NCI-H226 (cell line): ENCODE results near the gene IGFL3.
"Not testable (repeated sequence)": the region's sequence is repeated elsewhere in the genome, so short reads cannot be mapped to it uniquely, and the experiment has no call there.

ENCODE experiments used
- DNase-seq: peaks from one replicate; pipeline ENCODE4 v3.0.0-alpha.2; 2015

Gene IGFL3

GRCh38 chr19:46118136-46118535 lies 6.4 kb downstream of the IGFL3 start:
- DNase-seq, result peak; percentile 25

GRCh38 chr19:46116121-46116520 lies 8.4 kb downstream of the IGFL3 start:
- no peak for DNase-seq

- DNase-seq, result peak; percentile 87
Observed at GRCh38 chr19:46115396-46116106, 8.9 kb downstream of the IGFL3 start.

DNA sequence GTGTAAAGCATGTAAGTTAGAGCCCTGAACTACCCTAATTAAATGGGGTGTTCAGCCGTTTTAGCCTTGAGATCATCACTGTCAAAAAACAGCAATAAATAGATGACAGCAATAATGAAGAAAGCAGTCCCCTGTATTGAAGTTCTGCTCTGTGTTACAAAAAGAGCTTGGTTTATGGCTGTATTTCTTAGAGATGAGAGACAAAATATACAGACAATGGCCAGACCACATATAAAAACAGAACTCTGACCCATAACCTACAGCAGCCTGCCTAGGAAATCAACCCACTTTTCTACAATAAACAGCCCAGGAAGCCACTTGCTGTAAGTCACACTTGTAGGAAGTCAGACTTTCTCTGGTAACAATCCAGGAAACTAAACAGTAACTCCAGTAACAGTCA lies 10.8 kb downstream of the IGFL3 start:
- DNase-seq, result no peak

DNA sequence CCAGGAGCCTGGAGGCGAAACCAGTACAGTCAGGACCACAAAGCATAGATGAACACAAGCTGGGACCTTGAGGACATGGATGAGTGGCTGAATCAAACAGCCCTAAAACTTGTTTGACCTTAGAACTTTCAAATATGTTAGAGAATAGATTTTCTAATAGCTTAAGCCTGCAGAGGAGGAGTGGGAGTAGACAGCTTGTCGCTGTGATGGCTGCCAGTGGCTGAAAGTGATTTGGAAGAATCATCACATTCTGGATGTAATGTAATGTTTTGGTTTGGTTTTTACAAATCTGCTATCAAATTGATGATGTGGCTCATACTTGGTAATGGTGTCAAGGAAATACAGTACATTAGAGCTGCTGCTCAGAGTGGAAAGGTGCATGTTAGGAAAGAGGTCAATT lies 12.0 kb downstream of the IGFL3 start:
- DNase-seq, result no peak

DNA sequence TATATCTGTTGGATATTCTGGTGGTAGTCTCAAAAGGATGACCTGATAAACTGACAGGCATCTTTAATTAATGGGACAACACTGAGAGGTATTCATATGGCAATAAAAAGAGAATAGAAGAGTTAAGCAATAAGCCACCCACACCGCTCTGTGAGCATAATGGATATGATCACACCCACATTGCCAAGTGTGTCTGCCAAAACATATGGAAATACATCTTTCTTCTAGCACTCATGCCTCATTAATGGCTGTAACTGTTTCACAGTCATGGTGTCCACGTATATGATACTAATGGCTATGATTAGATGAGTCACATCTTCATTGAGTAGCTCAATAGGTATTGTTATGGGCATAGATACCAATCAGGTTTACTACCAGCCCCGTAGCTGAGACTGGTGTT lies 13.1 kb downstream of the IGFL3 start:
- DNase-seq, result no peak

GRCh38 chr19:46109876-46110275 lies 14.6 kb downstream of the IGFL3 start:
- DNase-seq, result no peak

- DNase-seq, result peak; percentile 84
Observed at GRCh38 chr19:46107371-46107770, 17.1 kb downstream of the IGFL3 start.

GRCh38 chr19:46102333-46102732 lies 22.2 kb downstream of the IGFL3 start:
- DNase-seq, result not testable (repeated sequence)

GRCh38 chr19:46101293-46101692 lies 23.2 kb downstream of the IGFL3 start:
- DNase-seq, result no peak

GRCh38 chr19:46100344-46100743 lies 24.1 kb downstream of the IGFL3 start:
- DNase-seq, result no peak

DNA sequence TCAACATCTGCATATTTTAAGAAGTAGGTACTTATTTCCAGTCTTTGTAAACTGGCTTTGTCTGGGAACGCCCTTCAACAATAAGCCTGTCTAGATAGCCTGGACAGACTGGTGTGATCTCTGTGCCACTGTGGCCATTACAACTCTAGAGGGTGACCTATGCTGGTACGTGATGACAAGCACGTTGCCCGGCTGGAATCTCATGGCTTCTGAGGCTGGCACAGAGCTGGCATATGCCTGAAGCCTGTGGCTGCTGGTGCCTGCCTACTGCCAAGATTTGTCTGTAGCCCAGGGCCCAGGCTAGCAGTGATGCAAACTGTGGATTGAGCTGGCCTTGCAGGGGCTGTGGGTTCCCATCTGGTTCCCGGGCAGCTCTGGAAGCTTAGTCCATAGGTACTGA lies 34.0 kb downstream of the IGFL3 start:
- DNase-seq, result no peak

DNA sequence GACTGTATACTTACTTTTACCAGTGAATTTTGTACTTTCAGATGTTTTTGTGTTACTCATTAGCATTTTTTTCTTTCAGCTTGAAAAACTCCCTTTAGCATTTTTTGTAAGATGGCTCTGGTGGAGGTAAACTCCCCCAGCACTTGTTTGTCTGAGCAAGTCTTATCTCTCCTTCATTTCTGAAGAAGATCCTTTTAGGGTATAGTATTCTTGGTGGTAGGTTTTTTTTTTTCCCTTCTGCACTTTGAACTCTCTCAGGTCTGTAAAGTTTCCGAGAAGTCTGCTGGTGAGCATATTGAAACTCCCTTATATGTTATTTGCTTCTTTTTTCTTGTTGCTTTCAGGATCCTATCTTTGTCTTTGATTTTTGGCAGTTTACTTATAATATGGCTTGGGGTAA lies 35.1 kb downstream of the IGFL3 start:
- no peak for DNase-seq

DNA sequence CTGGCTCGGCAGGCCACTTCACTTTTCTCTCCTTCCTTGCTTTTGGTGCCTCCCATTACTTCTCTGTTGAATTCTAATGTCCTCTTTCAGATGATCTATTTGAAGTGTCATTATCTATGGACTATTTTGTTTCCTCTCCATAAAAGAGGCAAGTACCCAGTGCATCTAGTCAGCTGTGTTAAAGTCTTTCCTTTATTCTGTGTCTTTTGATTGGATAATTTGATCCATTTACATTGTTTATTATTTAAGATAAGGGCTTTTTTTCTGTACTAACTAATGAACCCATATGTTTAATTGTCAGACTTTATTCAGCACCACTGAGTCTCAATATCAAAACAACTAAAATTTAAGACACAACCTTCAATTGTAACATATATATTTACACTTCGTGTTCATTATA lies 36.4 kb downstream of the IGFL3 start:
- DNase-seq, result no peak

- no peak for DNase-seq
Observed at GRCh38 chr19:46085888-46086287, 38.6 kb downstream of the IGFL3 start.

DNA sequence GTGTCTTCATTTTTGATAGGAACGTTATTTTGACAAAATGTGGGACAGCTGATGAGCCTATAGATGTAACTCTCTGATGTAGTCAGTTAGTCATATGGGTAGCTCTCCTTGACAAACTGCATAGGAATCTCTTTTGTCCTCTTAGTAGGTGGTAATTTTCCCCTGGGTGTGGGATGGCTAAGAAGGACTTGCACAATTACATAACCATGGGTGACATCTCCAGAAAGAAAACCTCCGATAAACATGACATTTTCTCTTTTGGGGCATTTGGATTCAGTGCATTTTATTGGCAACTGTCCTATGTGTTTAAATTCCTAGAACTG lies 41.8 kb downstream of the IGFL3 start:
- peak; percentile 29 for DNase-seq

DNA sequence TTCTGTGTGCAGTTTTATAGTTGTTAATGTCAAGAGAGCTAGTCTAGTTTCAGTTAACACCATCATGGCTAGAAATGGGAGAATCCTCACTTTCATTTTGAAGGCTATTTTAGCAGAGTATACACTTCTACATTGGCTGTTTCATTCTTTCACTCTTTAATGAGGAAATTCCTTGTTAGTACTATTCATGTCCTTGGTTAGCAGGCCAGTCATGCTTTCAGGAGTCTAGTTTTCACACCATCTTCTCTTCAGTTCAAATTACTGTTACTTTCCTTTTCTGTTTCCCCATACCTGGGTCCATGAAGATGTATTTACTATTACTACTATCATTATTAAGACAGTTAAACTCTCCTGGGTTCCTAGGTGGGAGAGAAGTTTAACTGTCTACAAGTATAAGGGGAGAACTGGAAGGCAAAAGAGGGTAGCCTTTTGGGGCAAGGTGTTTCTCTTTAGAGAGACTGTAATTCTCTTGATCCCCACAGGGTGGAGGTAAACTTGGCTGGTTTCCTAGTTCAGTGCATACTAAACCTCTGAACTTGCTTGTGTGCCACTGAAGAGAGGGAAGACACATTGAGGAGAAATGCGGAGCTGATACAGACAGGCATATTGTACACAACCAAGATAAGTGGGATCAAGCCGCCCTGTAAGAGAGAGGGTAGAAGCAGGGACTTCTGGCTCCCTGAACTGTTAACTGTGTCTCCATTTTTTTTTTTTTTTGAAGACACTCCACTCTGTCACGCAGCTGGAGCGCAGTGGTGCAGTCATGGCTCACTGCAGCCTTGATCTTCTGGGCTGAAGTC lies 42.4 kb downstream of the IGFL3 start:
- DNase-seq, result peak; percentile 53

GRCh38 chr19:46080561-46080960 lies 43.9 kb downstream of the IGFL3 start:
- peak; percentile 95 for DNase-seq

GRCh38 chr19:46079576-46079975 lies 44.9 kb downstream of the IGFL3 start:
- DNase-seq, result no peak

GRCh38 chr19:46078573-46079332 lies 45.7 kb downstream of the IGFL3 start:
- peak; percentile 22 for DNase-seq

DNA sequence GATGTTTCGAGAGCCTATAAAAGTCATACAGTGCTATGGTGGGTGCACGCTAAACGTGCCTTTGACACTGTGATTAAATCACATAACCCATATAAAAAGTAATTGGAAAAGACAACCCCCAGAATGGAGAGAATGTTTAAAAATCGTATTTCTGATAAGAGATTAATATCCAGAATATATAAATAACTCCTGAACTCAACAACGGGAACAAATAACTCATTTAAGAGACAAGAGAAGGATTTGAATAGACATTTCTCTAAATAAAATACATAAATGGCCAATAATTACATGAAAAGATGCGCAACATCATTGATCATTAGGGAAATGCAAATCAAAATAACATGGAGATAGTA lies 46.7 kb downstream of the IGFL3 start:
- no peak for DNase-seq

- peak; percentile 64 for DNase-seq
Observed at GRCh38 chr19:46076951-46077814, 47.3 kb downstream of the IGFL3 start.
